Measurements from ENCODE around the gene ADIPOQ. TPM values are rescaled to one million over a fixed set of nuclear protein-coding genes. Genes with fewer than 3 reads are reported as not detected.
"Not testable (repeated sequence)": the region's sequence is repeated elsewhere in the genome, so short reads cannot be mapped to it uniquely, and the experiment has no call there.

The ADIPOQ gene
- total and polyA plus RNA-seq, 2 of the 13 experiments (the other 11 are each of a cell fraction or from before 2014, with no cell fraction given), result not detected

DNA sequence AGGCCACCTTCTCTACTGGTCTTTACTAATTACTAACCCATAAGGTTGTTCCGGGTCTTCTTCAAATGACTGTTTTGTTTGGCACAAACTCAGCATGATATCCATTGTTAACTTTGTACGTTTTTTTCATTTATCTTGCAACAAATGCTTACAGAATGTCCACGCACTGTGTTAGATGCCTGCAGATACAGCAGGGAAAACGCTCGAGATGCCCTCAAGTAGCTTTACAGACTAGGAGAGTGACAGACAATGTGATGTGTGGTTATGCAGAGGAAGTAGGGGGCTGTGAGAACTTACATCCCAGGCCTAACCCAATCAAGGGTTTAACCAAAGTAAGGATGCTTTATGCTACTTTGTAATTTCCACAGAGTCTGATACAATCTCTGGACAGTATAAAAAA lies 35.3 kb upstream of the ADIPOQ start:
- Histone ChIP-seq H2AFZ (ENCODE audit: low read length) (peak overlapping the region; percentile 31), H3K4me2 (ENCODE audit: low read depth, low read length) (peak overlapping the region; percentile 91), H3K4me1 (ENCODE audit: insufficient read depth, low read length) (peaks cover 28% of the 10 kb centered on the region), H3K36me3 (replicated peaks in 1 of 2; ENCODE audit: control insufficient read depth in 1 of 2, insufficient read depth in 2 of 2, low read length in 2 of 2) (peaks cover 0 to 15% of the 10 kb centered on the region in 2 experiments; a peak in 2 of 5 replicates), H3K9ac (ENCODE audit: insufficient read depth, low read depth, low read length) (peak overlapping the region; percentile 84), H3K9me3 (ENCODE audit: low read length) (no peaks in the 10 kb centered on the region), H3K27me3 (ENCODE audit: control insufficient read depth in 1 of 2, insufficient read depth in 2 of 2, low read length in 2 of 2) (peaks cover 1 to 3% of the 10 kb centered on the region in 2 experiments; a peak in 2 of 5 replicates), H4K20me1 (ENCODE audit: insufficient read depth, low read length) (no peaks in the 10 kb centered on the region), H3K79me2 (ENCODE audit: insufficient read depth, low read length) (peaks cover 19% of the 10 kb centered on the region), H3K27ac (ENCODE audit: extremely low read length, insufficient read depth, low read length) (peak overlapping the region; percentile 82), H3K4me3 (replicated peaks in 1 of 3; ENCODE audit: insufficient read depth in 1 of 3, low read depth in 2 of 3, low read length in 3 of 3) (peak overlapping the region; percentile 72 to 90 (median 73))
- intact Hi-C loops (cut with micrococcal nuclease; ENCODE audit: unreplicated experiment), result no loop called here
- TF ChIP-seq REL (CRISPR knock-in tag; conservative IDR thresholded peaks at IDR 0.05) (0 out of 2 replicates have a peak, but pooled peaks have one; percentile 1), ZNF264 (CRISPR knock-in tag; IDR thresholded peaks at IDR 0.05) (no peak), SATB2 (CRISPR knock-in tag; IDR thresholded peaks at IDR 0.05) (no peak), ARID2 (CRISPR knock-in tag; IDR thresholded peaks at IDR 0.05; ENCODE audit: borderline replicate concordance) (0 out of 2 replicates have a peak, but pooled peaks have one; percentile 2), TBX3 (IDR thresholded peaks at IDR 0.05; ENCODE audit: borderline replicate concordance) (no peak), MTF1 (CRISPR knock-in tag; IDR thresholded peaks at IDR 0.05) (no peak)
- 8% methylated on average over 5 of the region's 5 CpGs for WGBS (ENCODE audit: low lambda C conversion rate)
- ChIA-PET POLR2A (interaction anchor here (1.0 kb wide), 1 partner anchor 15 kb away, joined by 4 read pairs; no protein-coding TSS in a partner anchor), CTCF (ENCODE audit: low intra/inter-chr PET ratio, low total read pairs) (no interaction called here)
- in situ Hi-C loops (cut with HindIII; ENCODE audit: extremely low pct_ligation_motif_present, low pct_unique_long_range_greater_than_20kb), result loop anchor here (25.0 kb wide), 2 partner anchors 545 to 820 kb away; no protein-coding TSS in a partner anchor
- DNase-seq (ENCODE audit: low spot score) (no peak), ATAC-seq (peak; percentile 10; the same call in 2 of the 3 replicates), FAIRE-seq (peak; percentile 50)
- no TSS peak for BruUV-seq (replicated peaks)

DNA sequence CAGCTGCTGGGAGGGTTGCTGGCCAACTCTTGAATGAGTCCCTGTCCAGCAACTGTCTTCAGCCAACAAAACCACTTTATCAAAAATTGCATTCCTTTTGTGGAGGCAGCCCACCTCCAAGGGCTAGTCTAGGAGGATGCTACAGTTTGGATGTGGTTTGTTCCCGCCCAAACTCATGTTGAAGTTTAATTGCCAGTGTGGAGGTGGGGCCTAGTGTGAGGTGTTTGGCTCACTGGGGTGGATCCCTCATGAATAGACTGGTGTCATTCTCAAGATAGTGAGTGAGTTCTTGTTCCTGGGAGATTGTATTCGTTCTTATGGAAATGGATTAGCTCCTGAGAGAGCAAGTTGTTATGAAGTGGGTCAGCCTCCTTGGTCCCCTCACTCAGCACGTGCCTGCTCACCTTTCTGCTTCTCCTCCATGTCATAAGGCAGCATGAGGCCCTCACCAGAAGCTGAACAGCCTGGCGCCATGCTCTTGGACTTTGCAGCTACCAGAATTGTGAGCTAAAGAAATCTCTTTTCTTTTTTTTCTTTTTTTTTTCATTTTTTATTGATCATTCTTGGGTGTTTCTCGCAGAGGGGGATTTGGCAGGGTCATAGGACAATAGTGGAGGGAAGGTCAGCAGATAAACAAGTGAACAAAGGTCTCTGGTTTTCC lies 32.0 kb upstream of the ADIPOQ start:
- Histone ChIP-seq H3K27ac (ENCODE audit: extremely low read length, insufficient read depth, low read length) (no peak overlapping the region), H3K4me1 (ENCODE audit: insufficient read depth, low read length) (peaks cover 15% of the 10 kb centered on the region), H3K27me3 (ENCODE audit: control insufficient read depth in 1 of 2, insufficient read depth in 2 of 2, low read length in 2 of 2) (peaks cover 3 to 7% of the 10 kb centered on the region in 2 experiments; a peak in 3 of 5 replicates), H3K4me3 (replicated peaks in 1 of 3; ENCODE audit: insufficient read depth in 1 of 3, low read depth in 2 of 3, low read length in 3 of 3) (no peak overlapping the region), H4K20me1 (ENCODE audit: insufficient read depth, low read length) (no peaks in the 10 kb centered on the region), H3K36me3 (replicated peaks in 1 of 2; ENCODE audit: control insufficient read depth in 1 of 2, insufficient read depth in 2 of 2, low read length in 2 of 2) (no peaks in the 10 kb centered on the region), H2AFZ (ENCODE audit: low read length) (no peak overlapping the region), H3K79me2 (ENCODE audit: insufficient read depth, low read length) (peaks cover 8% of the 10 kb centered on the region), H3K4me2 (ENCODE audit: low read depth, low read length) (no peak overlapping the region), H3K9ac (ENCODE audit: insufficient read depth, low read depth, low read length) (no peak overlapping the region), H3K9me3 (ENCODE audit: low read length) (no peaks in the 10 kb centered on the region)
- WGBS (ENCODE audit: low lambda C conversion rate), result 27% methylated on average over 5 of the region's 5 CpGs
- ChIA-PET POLR2A (no interaction called here), CTCF (ENCODE audit: low intra/inter-chr PET ratio, low total read pairs) (no interaction called here)
- DNase-seq (ENCODE audit: low spot score) (no peak), FAIRE-seq (no peak), ATAC-seq (no peak)
- no TSS peak for BruUV-seq (replicated peaks)
- intact Hi-C loops (cut with micrococcal nuclease; ENCODE audit: unreplicated experiment) (no loop called here), in situ Hi-C loops (cut with HindIII; ENCODE audit: extremely low pct_ligation_motif_present, low pct_unique_long_range_greater_than_20kb) (loop anchor here (25.0 kb wide), 2 partner anchors 548 to 823 kb away; no protein-coding TSS in a partner anchor)
- TF ChIP-seq, protein P1, sequence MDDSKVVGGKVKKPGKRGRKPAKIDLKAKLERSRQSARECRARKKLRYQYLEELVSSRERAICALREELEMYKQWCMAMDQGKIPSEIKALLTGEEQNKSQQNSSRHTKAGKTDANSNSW (CRISPR knock-in tag; IDR thresholded peaks at IDR 0.05; ENCODE audit: borderline replicate concordance), result no peak
- TF ChIP-seq ZNF564 (CRISPR knock-in tag; IDR thresholded peaks at IDR 0.05), result peak; percentile 98

DNA sequence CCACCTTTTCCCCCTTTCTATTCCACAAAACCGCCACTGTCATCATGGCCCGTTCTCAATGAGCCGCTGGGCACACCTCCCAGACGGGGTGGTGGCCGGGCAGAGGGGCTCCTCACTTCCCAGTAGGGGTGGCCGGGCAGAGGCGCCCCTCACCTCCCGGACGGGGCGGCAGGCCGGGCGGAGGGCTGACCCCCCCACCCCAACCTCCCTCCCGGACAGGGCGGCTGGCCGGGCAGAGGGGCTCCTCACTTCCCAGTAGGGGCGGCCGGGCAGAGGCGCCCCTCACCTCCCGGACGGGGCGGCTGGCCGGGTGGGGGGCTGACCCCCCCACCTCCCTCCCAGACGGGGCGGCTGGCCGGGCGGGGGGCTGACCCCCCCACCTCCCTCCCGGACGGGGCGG lies 31.2 kb upstream of the ADIPOQ start:
- H2AFZ ChIP-seq (ENCODE audit: low read length); ATAC-seq; H3K79me2 ChIP-seq (ENCODE audit: insufficient read depth, low read length); H3K9ac ChIP-seq (ENCODE audit: insufficient read depth, low read depth, low read length); FAIRE-seq; H4K20me1 ChIP-seq (ENCODE audit: insufficient read depth, low read length); H3K9me3 ChIP-seq (ENCODE audit: low read length); H3K4me3 ChIP-seq (replicated peaks in 1 of 3; ENCODE audit: insufficient read depth in 1 of 3, low read depth in 2 of 3, low read length in 3 of 3); POLR2A ChIA-PET; H3K27me3 ChIP-seq (ENCODE audit: control insufficient read depth in 1 of 2, insufficient read depth in 2 of 2, low read length in 2 of 2); BruUV-seq (replicated peaks); H3K27ac ChIP-seq (ENCODE audit: extremely low read length, insufficient read depth, low read length); intact Hi-C loops (cut with micrococcal nuclease; ENCODE audit: unreplicated experiment); H3K36me3 ChIP-seq (replicated peaks in 1 of 2; ENCODE audit: control insufficient read depth in 1 of 2, insufficient read depth in 2 of 2, low read length in 2 of 2); DNase-seq (ENCODE audit: low spot score); CTCF ChIA-PET (ENCODE audit: low intra/inter-chr PET ratio, low total read pairs); H3K4me2 ChIP-seq (ENCODE audit: low read depth, low read length): not testable (repeated sequence)
- H3K4me1 ChIP-seq (ENCODE audit: insufficient read depth, low read length), result peaks cover 13% of the 10 kb centered on the region
- WGBS (ENCODE audit: low lambda C conversion rate), result 92% methylated on average over 12 of the region's 29 CpGs
- in situ Hi-C loops (cut with HindIII; ENCODE audit: extremely low pct_ligation_motif_present, low pct_unique_long_range_greater_than_20kb), result loop anchor here (25.0 kb wide), 2 partner anchors 549 to 824 kb away; no protein-coding TSS in a partner anchor
